Right cardiac atrium (tissue), 5 donors: ENCODE measurements around the gene MACROD2. TPM values are rescaled to one million over a fixed set of nuclear protein-coding genes. Genes with fewer than 3 reads are reported as not detected.
"Not testable (repeated sequence)": the region's sequence is repeated elsewhere in the genome, so short reads cannot be mapped to it uniquely, and the experiment has no call there.

Source experiments
- ATAC-seq, 2 donors: fragments of 200-7000 bp; cut with Tn5 transposase; one replicate each; pipeline versions ENCODE4 v1.8.0 to v1.9.1; 2020; ENCODE audit warnings: moderate library complexity in 2 of 2, mild to moderate bottlenecking in 1 of 2
- DNase-seq, 3 donors: peaks; one replicate each; pipeline ENCODE4 v3.0.0-alpha.2; 2020
- H3K27ac ChIP-seq: one replicate; pipeline ENCODE4 v1.5.1; 2013; ENCODE audit warnings: mild to moderate bottlenecking, low read length, control low read depth, moderate library complexity
- H3K27me3 ChIP-seq: one replicate; pipeline ENCODE4 v1.6.1; 2013; ENCODE audit not compliant: control insufficient read depth, insufficient read depth
- H3K4me1 ChIP-seq: one replicate; pipeline ENCODE4 v1.6.1; 2013; ENCODE audit warnings: low read length; ENCODE audit not compliant: control insufficient read depth, insufficient read depth
- H3K4me3 ChIP-seq: one replicate; pipeline ENCODE4 v1.5.1; 2013; ENCODE audit warnings: low read length, control low read depth
- H3K9me3 ChIP-seq: one replicate; pipeline ENCODE4 v1.6.1; 2013; ENCODE audit warnings: low read length; ENCODE audit not compliant: control insufficient read depth
- WGBS: extraction: QIAGEN DNeasy Blood & Tissue Kit; methylation state at CpG from one replicate; pipeline ENCODE4 v1.1.7; 2013; 5-methylcytosine and 5-hydroxymethylcytosine counted together
- intact Hi-C, 4 donors: fragments of 100-400 bp; cut with DNase I; formaldehyde crosslinking; loops; one replicate each; pipeline versions ENCODE4 v1.11.0 to v1.14.0; 2022 to 2023
- polyA plus RNA-seq: library from polyadenylated mRNA; stranded (reverse); fragments of 200-250 nt; gene quantifications from one replicate; pipeline ENCODE4 v1.2.3, GENCODE V29; 2013
- total RNA-seq, 4 donors: library from RNA; stranded (reverse); fragmentation: NEBNext Ultra II Directional; extraction: Animal tissue kit (Norgen Biotek cat#: 25700); gene quantifications; one replicate each; pipeline ENCODE4 v1.2.1, GENCODE V29; 2021
- donor health status: healthy with polysubstance abuse.
- donor health status: DM: no; HTN: yes; CAD: no.
- donor health status: DM: no; HTN: no; CAD: no.
- donor health status: DM: no; HTN: yes; CAD: no; lungs with severe emphysema.
- donor health status: DM: yes; HTN: yes; CAD: no.

The MACROD2 gene
- total and polyA plus RNA-seq, 5 donors = 0.61 to 4.4 (median 2.4) TPM

DNA sequence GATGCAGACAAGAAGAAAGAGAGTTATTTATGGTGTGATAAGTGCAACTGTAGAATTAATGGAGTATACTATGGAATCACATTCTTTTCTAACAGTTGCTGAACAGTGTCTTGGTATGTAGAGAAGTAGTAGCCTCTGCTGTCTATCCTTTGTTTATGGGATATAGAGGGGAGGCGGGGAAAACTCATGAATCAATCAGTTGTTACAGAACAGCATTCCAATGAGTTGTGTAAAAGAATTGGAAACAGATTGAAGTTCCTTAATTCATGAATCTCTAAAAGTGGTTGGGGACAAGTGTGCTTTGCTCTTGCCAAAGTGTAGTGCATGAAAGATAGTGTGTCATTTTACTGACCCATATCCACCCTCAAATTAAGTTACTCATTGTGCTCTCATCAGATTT lies 264.4 kb downstream of the MACROD2 start:
- ATAC-seq (no peak), DNase-seq (no peak)
- intact Hi-C loops = no loop called here
- Histone ChIP-seq H3K9me3 (no peaks in the 10 kb centered on the region), H3K4me3 (no peak overlapping the region), H3K27ac (no peak overlapping the region), H3K4me1 (no peaks in the 10 kb centered on the region), H3K27me3 (no peaks in the 10 kb centered on the region)
- WGBS = 83% methylated on average over 1 of the region's 1 CpG

DNA sequence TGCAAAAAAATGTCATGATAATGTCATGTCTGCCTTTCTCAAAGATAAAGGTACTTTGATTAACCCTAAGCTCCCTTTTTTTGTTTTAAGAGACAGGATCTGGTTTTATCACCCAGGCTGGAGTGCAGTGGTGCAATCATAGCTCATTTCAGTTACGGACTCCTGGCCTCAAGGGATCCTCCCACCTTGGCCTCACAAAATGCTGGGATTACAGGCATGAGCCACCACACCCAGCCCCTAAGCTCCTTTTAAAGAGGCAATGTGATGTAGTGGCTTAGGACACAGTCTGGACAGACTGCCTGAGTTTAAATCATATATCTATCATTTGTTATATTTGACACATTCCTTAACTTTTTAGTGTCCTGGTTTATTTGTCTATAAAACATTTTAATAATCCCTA lies 265.1 kb downstream of the MACROD2 start:
- Histone ChIP-seq H3K27me3 (no peaks in the 10 kb centered on the region), H3K4me3 (no peak overlapping the region), H3K9me3 (no peaks in the 10 kb centered on the region), H3K4me1 (no peaks in the 10 kb centered on the region), H3K27ac (no peak overlapping the region)
- no peak for DNase-seq
- ATAC-seq = no peak
- intact Hi-C loops = no loop called here
- 72% methylated on average over 1 of the region's 1 CpG for WGBS

DNA sequence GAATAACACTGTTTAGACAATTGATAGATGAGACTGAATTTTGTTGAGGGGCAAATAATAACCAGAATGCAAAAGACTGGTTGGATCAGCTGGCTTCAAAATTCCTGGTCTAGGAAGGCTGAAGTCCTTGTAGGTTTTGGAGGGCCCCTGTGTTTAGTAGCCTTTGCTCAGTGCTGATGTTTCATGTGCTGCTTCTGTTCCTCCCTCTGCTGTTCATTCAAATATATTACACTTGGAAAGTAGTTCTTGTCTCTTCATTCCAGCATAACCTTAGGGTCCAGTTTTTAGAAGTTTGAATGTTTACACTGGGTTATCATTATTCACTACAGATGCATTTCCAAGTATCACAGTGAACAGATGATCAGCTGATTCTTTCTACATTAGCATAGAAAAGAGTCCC lies 269.6 kb downstream of the MACROD2 start:
- Histone ChIP-seq H3K27me3 (no peaks in the 10 kb centered on the region), H3K4me1 (no peaks in the 10 kb centered on the region), H3K27ac (no peak overlapping the region), H3K4me3 (no peak overlapping the region), H3K9me3 (no peaks in the 10 kb centered on the region)
- intact Hi-C loops = no loop called here
- no peak for DNase-seq
- no peak for ATAC-seq

GRCh38 chr20:14266246-14266645 lies 270.9 kb downstream of the MACROD2 start:
- Histone ChIP-seq H3K4me1 (no peaks in the 10 kb centered on the region), H3K9me3 (no peaks in the 10 kb centered on the region), H3K27me3 (no peaks in the 10 kb centered on the region), H3K4me3 (no peak overlapping the region), H3K27ac (no peak overlapping the region)
- ATAC-seq = no peak
- intact Hi-C loops = no loop called here
- DNase-seq = no peak

DNA sequence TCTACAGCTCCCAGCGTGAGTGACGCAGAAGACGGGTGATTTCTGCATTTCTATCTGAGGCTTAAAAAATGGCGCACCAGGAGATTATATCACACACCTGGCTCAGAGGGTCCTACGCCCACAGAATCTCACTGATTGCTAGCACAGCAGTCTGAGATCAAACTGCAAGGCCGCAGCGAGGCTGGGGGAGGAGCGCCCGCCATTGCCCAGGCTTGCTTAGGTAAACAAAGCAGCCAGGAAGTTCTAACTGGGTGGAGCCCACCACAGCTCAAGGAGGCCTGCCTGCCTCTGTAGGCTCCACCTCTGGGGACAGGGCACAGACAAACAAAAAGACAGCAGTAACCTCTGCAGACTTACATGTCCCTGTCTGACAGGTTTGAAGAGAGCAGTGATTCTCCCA lies 275.4 kb downstream of the MACROD2 start:
- H3K27me3 ChIP-seq, DNase-seq, H3K4me3 ChIP-seq, H3K4me1 ChIP-seq, H3K9me3 ChIP-seq, ATAC-seq, intact Hi-C loops, H3K27ac ChIP-seq: not testable (repeated sequence)
- WGBS = 97% methylated on average over 9 of the region's 9 CpGs

DNA sequence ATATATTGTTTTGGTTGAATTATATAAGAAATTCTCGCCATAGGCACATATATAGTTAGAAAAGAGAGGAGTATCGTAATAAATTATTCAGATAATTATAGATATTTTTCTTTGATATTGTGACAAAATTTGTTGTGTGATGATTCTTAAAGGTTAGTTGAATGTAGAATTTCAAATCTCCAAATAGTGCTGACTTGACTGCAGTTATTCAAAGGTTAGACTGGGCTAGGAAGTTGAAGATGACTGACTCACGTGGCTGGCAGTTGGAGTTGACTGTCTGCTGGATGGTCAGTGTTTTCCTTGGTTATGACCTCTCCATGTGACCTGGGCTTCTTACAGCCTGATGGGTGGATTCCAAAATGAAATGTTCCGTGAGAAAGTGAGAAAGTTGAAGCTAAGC lies 286.8 kb downstream of the MACROD2 start:
- WGBS = 85% methylated on average over 4 of the region's 4 CpGs
- Histone ChIP-seq H3K9me3 (no peaks in the 10 kb centered on the region), H3K4me3 (no peak overlapping the region), H3K27me3 (no peaks in the 10 kb centered on the region), H3K27ac (no peak overlapping the region), H3K4me1 (no peaks in the 10 kb centered on the region)
- no peak for ATAC-seq
- intact Hi-C loops = no loop called here
- no peak for DNase-seq

DNA sequence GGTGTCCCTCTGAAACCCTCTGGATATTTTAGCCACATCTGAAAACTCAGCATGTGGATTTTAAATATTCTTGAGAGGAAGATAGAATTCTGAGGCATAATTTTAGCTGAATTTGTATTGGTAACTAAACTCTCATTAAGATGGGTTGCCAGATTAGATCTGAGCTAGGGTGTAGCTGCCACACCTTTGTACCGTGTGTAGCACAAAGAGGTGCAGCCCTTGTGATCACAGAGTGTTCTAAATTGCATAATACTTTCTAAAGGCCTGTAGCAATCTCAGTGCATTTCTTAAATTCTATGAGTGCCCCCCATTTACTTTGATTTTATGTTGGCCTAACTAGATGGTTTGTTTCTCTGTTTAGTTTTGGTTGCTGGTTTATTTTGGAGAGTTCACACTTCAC lies 289.1 kb downstream of the MACROD2 start:
- no peak overlapping the region for H3K27ac ChIP-seq
- 76% methylated on average over 1 of the region's 1 CpG for WGBS
- H3K4me1 ChIP-seq = no peaks in the 10 kb centered on the region
- H3K4me3 ChIP-seq = no peak overlapping the region
- intact Hi-C loops = no loop called here
- ATAC-seq (no peak), DNase-seq (no peak)
- no peaks in the 10 kb centered on the region for H3K27me3 ChIP-seq
- H3K9me3 ChIP-seq = no peaks in the 10 kb centered on the region

DNA sequence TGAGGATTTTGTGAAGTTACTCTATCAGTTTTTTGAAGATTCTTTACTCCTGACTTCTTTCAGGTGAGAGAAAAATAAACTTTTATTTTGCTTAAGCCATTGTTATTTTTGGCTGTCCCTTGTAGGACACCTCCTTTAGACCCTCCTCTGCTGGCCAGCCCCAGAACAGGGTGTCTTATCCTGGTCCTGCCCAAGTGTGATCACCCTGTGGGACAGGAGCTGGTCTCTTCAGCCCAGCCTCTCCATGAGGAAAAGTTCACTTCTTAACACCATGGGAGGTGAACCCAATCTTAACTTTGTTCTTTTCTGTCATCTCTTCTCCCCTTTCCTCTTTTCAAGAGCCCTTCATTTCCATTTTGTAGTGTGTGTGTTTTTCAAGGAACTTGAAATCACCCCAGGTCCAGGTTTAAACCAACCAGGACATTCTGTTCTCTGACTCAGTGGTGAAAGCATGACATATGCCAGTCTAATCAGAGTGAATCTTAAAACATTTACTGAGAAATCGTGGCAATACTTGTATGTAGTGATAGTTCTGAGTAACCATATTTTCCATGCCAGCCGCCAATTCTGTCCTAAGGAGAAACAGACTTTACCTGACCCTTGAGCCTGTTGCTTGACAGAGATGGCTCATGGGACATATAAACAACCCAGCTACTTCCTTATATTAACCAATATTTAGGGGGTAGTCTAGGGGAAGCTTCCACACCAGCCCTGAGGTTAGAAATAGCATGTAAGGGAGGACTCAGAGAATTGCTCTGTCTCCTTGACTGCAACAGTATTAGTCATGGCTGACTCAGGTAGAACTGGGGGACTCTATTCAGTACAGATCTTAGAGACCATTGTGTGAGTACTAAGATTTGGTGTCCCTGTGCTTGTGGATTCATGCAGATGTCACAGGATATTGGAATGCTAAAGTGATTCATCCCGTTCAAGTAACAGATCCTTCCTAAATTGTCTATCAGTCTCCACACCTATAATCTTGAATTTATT lies 293.3 kb downstream of the MACROD2 start:
- 84% methylated on average over 3 of the region's 3 CpGs for WGBS
- intact Hi-C loops = no loop called here

DNA sequence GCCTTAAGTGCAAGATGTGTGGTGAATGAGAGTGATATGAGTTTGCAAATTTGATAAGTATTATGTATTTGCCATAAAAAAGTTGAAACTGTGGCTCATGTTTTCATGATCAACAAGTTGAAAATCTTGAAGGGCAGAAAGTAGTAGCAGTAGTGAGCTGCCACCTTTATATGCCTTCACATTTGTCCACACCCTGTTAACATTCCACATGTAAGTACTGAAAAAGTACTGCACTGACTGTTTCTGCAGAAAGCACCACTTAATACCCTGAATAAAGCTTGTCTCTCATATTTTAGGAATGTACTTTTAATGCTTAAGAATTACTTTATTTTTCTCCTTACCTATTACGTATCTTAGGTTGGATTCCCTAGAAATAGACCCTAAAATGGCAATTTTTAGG lies 296.2 kb downstream of the MACROD2 start:
- no peak for DNase-seq
- intact Hi-C loops = no loop called here
- H3K27ac ChIP-seq = no peak overlapping the region

More for the DNA sequence above, 293.3 kb downstream of the MACROD2 start:
- Histone ChIP-seq H3K27me3 (no peaks in the 10 kb centered on the region), H3K4me3 (no peak overlapping the region), H3K27ac (no peak overlapping the region), H3K9me3 (no peaks in the 10 kb centered on the region), H3K4me1 (no peaks in the 10 kb centered on the region)
- no peak for ATAC-seq
- no peak for DNase-seq

GRCh38 chr20:14295238-14295637 lies 299.9 kb downstream of the MACROD2 start:
- no peaks in the 10 kb centered on the region for H3K4me1 ChIP-seq
- WGBS = 23% methylated on average over 2 of the region's 2 CpGs
- no peaks in the 10 kb centered on the region for H3K27me3 ChIP-seq
- no peak overlapping the region for H3K27ac ChIP-seq
- no peak for ATAC-seq
- intact Hi-C loops = no loop called here
- H3K4me3 ChIP-seq = no peak overlapping the region
- no peak for DNase-seq
- no peaks in the 10 kb centered on the region for H3K9me3 ChIP-seq

More for the DNA sequence above, 296.2 kb downstream of the MACROD2 start:
- Histone ChIP-seq H3K27me3 (no peaks in the 10 kb centered on the region), H3K4me1 (no peaks in the 10 kb centered on the region), H3K4me3 (no peak overlapping the region), H3K9me3 (no peaks in the 10 kb centered on the region)
- 91% methylated on average over 1 of the region's 1 CpG for WGBS
- ATAC-seq = no peak

- ATAC-seq = no peak
- no peak for DNase-seq
- no peak overlapping the region for H3K27ac ChIP-seq
- no peaks in the 10 kb centered on the region for H3K27me3 ChIP-seq
- 46% methylated on average over 3 of the region's 3 CpGs for WGBS
- no peaks in the 10 kb centered on the region for H3K4me1 ChIP-seq
- intact Hi-C loops = no loop called here
- H3K4me3 ChIP-seq = no peak overlapping the region
- H3K9me3 ChIP-seq = no peaks in the 10 kb centered on the region
Measured at GRCh38 chr20:14295770-14296309, 300.5 kb downstream of the MACROD2 start.
